Ishikawa (cell line): ENCODE results near the gene UGGT2.

Experiments used
- FOXM1 ChIP-seq: IDR thresholded peaks from 2 replicates; pipeline ENCODE4 v1.6.1; 2012; ENCODE audit warnings: low read depth, borderline replicate concordance
- TAF1 ChIP-seq: IDR thresholded peaks from 2 replicates; pipeline ENCODE4 v1.6.1; 2012; ENCODE audit warnings: low read depth, mild to moderate bottlenecking
- TCF12 ChIP-seq: IDR thresholded peaks from 2 replicates; pipeline ENCODE4 v1.6.1; 2012; ENCODE audit warnings: low read depth
- YY1 ChIP-seq: IDR thresholded peaks from 2 replicates; pipeline ENCODE4 v1.6.1; 2012; ENCODE audit warnings: low read depth
- TF ChIP-seq, protein P1 (sequence below): IDR thresholded peaks from 2 replicates; pipeline ENCODE4 v1.6.1; 2012; ENCODE audit warnings: low read depth, mild to moderate bottlenecking

GRCh38 chr13:95814495-95814894 is 238.7 kb downstream of the UGGT2 start:
- TF ChIP-seq YY1 = no peak
- TF ChIP-seq TAF1 = no peak
- TF ChIP-seq, protein P1, sequence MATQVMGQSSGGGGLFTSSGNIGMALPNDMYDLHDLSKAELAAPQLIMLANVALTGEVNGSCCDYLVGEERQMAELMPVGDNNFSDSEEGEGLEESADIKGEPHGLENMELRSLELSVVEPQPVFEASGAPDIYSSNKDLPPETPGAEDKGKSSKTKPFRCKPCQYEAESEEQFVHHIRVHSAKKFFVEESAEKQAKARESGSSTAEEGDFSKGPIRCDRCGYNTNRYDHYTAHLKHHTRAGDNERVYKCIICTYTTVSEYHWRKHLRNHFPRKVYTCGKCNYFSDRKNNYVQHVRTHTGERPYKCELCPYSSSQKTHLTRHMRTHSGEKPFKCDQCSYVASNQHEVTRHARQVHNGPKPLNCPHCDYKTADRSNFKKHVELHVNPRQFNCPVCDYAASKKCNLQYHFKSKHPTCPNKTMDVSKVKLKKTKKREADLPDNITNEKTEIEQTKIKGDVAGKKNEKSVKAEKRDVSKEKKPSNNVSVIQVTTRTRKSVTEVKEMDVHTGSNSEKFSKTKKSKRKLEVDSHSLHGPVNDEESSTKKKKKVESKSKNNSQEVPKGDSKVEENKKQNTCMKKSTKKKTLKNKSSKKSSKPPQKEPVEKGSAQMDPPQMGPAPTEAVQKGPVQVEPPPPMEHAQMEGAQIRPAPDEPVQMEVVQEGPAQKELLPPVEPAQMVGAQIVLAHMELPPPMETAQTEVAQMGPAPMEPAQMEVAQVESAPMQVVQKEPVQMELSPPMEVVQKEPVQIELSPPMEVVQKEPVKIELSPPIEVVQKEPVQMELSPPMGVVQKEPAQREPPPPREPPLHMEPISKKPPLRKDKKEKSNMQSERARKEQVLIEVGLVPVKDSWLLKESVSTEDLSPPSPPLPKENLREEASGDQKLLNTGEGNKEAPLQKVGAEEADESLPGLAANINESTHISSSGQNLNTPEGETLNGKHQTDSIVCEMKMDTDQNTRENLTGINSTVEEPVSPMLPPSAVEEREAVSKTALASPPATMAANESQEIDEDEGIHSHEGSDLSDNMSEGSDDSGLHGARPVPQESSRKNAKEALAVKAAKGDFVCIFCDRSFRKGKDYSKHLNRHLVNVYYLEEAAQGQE = no peak
- no peak for TF ChIP-seq FOXM1
- TF ChIP-seq TCF12 = no peak
